ENCODE data around the gene ZNF724.
"Not testable (repeated sequence)": the region's sequence is repeated elsewhere in the genome, so short reads cannot be mapped to it uniquely, and the experiment has no call there.

Gene ZNF724

GRCh38 chr19:23249911-23250649 is at the start of gene ZNF724:
TSS of gene ZNF724 (minus strand) at chr19:23250394. CDS start at chr19:23250242, 152 bp downstream.
- Mint-ChIP-seq H3K27ac (peak within 1 kb of the TSS; percentile 96), H3K4me1 (ENCODE audit: low read depth) (peaks cover 3% of the 10 kb centered on the region), H3K9me3 (peaks cover 12% of the 10 kb centered on the region), H3K4me3 (peak within 1 kb of the TSS; percentile 97), H3K36me3 (ENCODE audit: low read depth) (peaks cover 44% of the 10 kb centered on the region), H3K27me3 (ENCODE audit: low read depth) (no peaks in the 10 kb centered on the region)
- DNase-seq (ENCODE audit: low spot score): peak; percentile 91

GRCh38 chr19:23294141-23294540 is 43.9 kb upstream of the ZNF724 start:
- no peaks in the 10 kb centered on the region for H3K4me1 Mint-ChIP-seq (ENCODE audit: low read depth)
- DNase-seq (ENCODE audit: low spot score): no peak
- H3K9me3 Mint-ChIP-seq: peaks cover 49% of the 10 kb centered on the region
- H3K36me3 Mint-ChIP-seq (ENCODE audit: low read depth): no peaks in the 10 kb centered on the region
- no peak overlapping the region for H3K4me3 Mint-ChIP-seq
- no peak overlapping the region for H3K27ac Mint-ChIP-seq
- no peaks in the 10 kb centered on the region for H3K27me3 Mint-ChIP-seq (ENCODE audit: low read depth)

GRCh38 chr19:23289966-23290365 is 39.8 kb upstream of the ZNF724 start:
- peaks cover 49% of the 10 kb centered on the region for H3K9me3 Mint-ChIP-seq
- H3K27me3 Mint-ChIP-seq (ENCODE audit: low read depth); H3K27ac Mint-ChIP-seq; H3K36me3 Mint-ChIP-seq (ENCODE audit: low read depth); DNase-seq (ENCODE audit: low spot score); H3K4me1 Mint-ChIP-seq (ENCODE audit: low read depth); H3K4me3 Mint-ChIP-seq: not testable (repeated sequence)

GRCh38 chr19:23287620-23288019 is 37.4 kb upstream of the ZNF724 start:
- Mint-ChIP-seq H3K4me3 (no peak overlapping the region), H3K4me1 (ENCODE audit: low read depth) (peaks cover 5% of the 10 kb centered on the region), H3K27me3 (ENCODE audit: low read depth) (no peaks in the 10 kb centered on the region), H3K27ac (no peak overlapping the region), H3K36me3 (ENCODE audit: low read depth) (no peaks in the 10 kb centered on the region), H3K9me3 (peaks cover 52% of the 10 kb centered on the region)
- DNase-seq (ENCODE audit: low spot score): no peak

- H3K4me3 Mint-ChIP-seq: no peak overlapping the region
- H3K4me1 Mint-ChIP-seq (ENCODE audit: low read depth): peaks cover 6% of the 10 kb centered on the region
- no peak overlapping the region for H3K27ac Mint-ChIP-seq
- H3K27me3 Mint-ChIP-seq (ENCODE audit: low read depth): no peaks in the 10 kb centered on the region
- no peak for DNase-seq (ENCODE audit: low spot score)
- peaks cover 51% of the 10 kb centered on the region for H3K9me3 Mint-ChIP-seq
- no peaks in the 10 kb centered on the region for H3K36me3 Mint-ChIP-seq (ENCODE audit: low read depth)
Observed at GRCh38 chr19:23286477-23286876, 36.3 kb upstream of the ZNF724 start.

- no peak overlapping the region for H3K27ac Mint-ChIP-seq
- peaks cover 54% of the 10 kb centered on the region for H3K9me3 Mint-ChIP-seq
- no peak for DNase-seq (ENCODE audit: low spot score)
- H3K4me1 Mint-ChIP-seq (ENCODE audit: low read depth): peaks cover 6% of the 10 kb centered on the region
- H3K4me3 Mint-ChIP-seq: no peak overlapping the region
- H3K36me3 Mint-ChIP-seq (ENCODE audit: low read depth): no peaks in the 10 kb centered on the region
- no peaks in the 10 kb centered on the region for H3K27me3 Mint-ChIP-seq (ENCODE audit: low read depth)
Observed at GRCh38 chr19:23285948-23286347, 35.8 kb upstream of the ZNF724 start.

- not testable (repeated sequence) for H3K27me3 Mint-ChIP-seq (ENCODE audit: low read depth); H3K27ac Mint-ChIP-seq; H3K36me3 Mint-ChIP-seq (ENCODE audit: low read depth); H3K4me3 Mint-ChIP-seq; H3K4me1 Mint-ChIP-seq (ENCODE audit: low read depth); DNase-seq (ENCODE audit: low spot score)
- peaks cover 55% of the 10 kb centered on the region for H3K9me3 Mint-ChIP-seq
Observed at GRCh38 chr19:23285326-23285725, 35.1 kb upstream of the ZNF724 start.

GRCh38 chr19:23283925-23284324 is 33.7 kb upstream of the ZNF724 start:
- Mint-ChIP-seq H3K36me3 (ENCODE audit: low read depth) (no peaks in the 10 kb centered on the region), H3K27ac (no peak overlapping the region), H3K4me1 (ENCODE audit: low read depth) (peaks cover 6% of the 10 kb centered on the region), H3K9me3 (peaks cover 60% of the 10 kb centered on the region), H3K4me3 (no peak overlapping the region), H3K27me3 (ENCODE audit: low read depth) (no peaks in the 10 kb centered on the region)
- DNase-seq (ENCODE audit: low spot score): peak; percentile 11

GRCh38 chr19:23281663-23282276 is 31.6 kb upstream of the ZNF724 start:
- Mint-ChIP-seq H3K27ac (no peak overlapping the region), H3K4me3 (no peak overlapping the region), H3K4me1 (ENCODE audit: low read depth) (peaks cover 6% of the 10 kb centered on the region), H3K27me3 (ENCODE audit: low read depth) (no peaks in the 10 kb centered on the region), H3K9me3 (peaks cover 52% of the 10 kb centered on the region), H3K36me3 (ENCODE audit: low read depth) (no peaks in the 10 kb centered on the region)
- DNase-seq (ENCODE audit: low spot score): no peak

- not testable (repeated sequence) for H3K27me3 Mint-ChIP-seq (ENCODE audit: low read depth); H3K36me3 Mint-ChIP-seq (ENCODE audit: low read depth); H3K4me1 Mint-ChIP-seq (ENCODE audit: low read depth); H3K27ac Mint-ChIP-seq; H3K4me3 Mint-ChIP-seq; DNase-seq (ENCODE audit: low spot score)
- peaks cover 32% of the 10 kb centered on the region for H3K9me3 Mint-ChIP-seq
Observed at GRCh38 chr19:23278118-23278517, 27.9 kb upstream of the ZNF724 start.

GRCh38 chr19:23273590-23274412 is 23.6 kb upstream of the ZNF724 start:
- Mint-ChIP-seq H3K36me3 (ENCODE audit: low read depth) (peaks cover 33% of the 10 kb centered on the region), H3K27ac (peak overlapping the region; percentile 93), H3K9me3 (peaks cover 10% of the 10 kb centered on the region), H3K4me3 (peak overlapping the region; percentile 96), H3K4me1 (ENCODE audit: low read depth) (peaks cover 12% of the 10 kb centered on the region), H3K27me3 (ENCODE audit: low read depth) (no peaks in the 10 kb centered on the region)
- peak; percentile 89 for DNase-seq (ENCODE audit: low spot score)

- peaks cover 12% of the 10 kb centered on the region for H3K4me1 Mint-ChIP-seq (ENCODE audit: low read depth)
- peak overlapping the region; percentile 77 for H3K27ac Mint-ChIP-seq
- peaks cover 10% of the 10 kb centered on the region for H3K9me3 Mint-ChIP-seq
- H3K4me3 Mint-ChIP-seq: peak overlapping the region; percentile 96
- H3K27me3 Mint-ChIP-seq (ENCODE audit: low read depth): no peaks in the 10 kb centered on the region
- DNase-seq (ENCODE audit: low spot score): no peak
- H3K36me3 Mint-ChIP-seq (ENCODE audit: low read depth): peaks cover 38% of the 10 kb centered on the region
Observed at GRCh38 chr19:23273022-23273589, 22.9 kb upstream of the ZNF724 start.

- Mint-ChIP-seq H3K4me1 (ENCODE audit: low read depth) (no peaks in the 10 kb centered on the region), H3K36me3 (ENCODE audit: low read depth) (peaks cover 76% of the 10 kb centered on the region), H3K27me3 (ENCODE audit: low read depth) (no peaks in the 10 kb centered on the region), H3K9me3 (peaks cover 41% of the 10 kb centered on the region), H3K4me3 (no peak overlapping the region), H3K27ac (no peak overlapping the region)
- no peak for DNase-seq (ENCODE audit: low spot score)
Observed at GRCh38 chr19:23263870-23264590, 13.8 kb upstream of the ZNF724 start.

Measured in T-helper 2 cell treated with Interferon-gamma antibody and Interleukin-4, amounts not matched to agents 5 μg/mL and 100 μg/mL, for 36 hours (primary cell).